AG10803 (cell line): ENCODE measurements around the gene ITGA3.

Experiments
- DNase-seq: peaks from one replicate; pipeline ENCODE4 v3.0.0; 2010; ENCODE audit warnings: low read depth
- H3K4me3 ChIP-seq: 2 replicates; pipeline ENCODE4 v1.5.1; 2011; ENCODE audit warnings: mild to moderate bottlenecking, low read length, control low read depth
- TF ChIP-seq, protein P1 (sequence below): conservative IDR thresholded peaks from 2 replicates; pipeline ENCODE4 v1.5.1; 2011; ENCODE audit warnings: mild to moderate bottlenecking, low read length, control low read depth, inconsistent platforms

The ITGA3 gene

DNA sequence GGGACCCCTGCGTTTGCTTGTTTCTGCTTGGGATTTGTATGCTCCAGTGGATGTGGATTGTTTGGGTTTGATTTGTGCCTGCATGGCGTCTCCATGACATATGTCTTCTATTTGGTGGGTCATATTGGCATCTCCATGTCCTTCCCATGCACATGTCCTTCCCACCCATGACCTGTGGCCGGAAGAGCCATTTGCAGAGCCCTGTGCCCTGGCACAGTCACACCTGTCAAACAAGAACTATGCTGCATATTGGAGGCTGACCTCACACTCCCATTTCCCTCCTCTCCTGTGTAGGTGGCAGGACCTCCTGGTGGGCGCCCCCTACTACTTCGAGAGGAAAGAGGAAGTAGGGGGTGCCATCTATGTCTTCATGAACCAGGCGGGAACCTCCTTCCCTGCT is 15.8 kb downstream of the ITGA3 start:
- H3K4me3 ChIP-seq, result no peak overlapping the region
- DNase-seq, result no peak
- TF ChIP-seq, protein P1, sequence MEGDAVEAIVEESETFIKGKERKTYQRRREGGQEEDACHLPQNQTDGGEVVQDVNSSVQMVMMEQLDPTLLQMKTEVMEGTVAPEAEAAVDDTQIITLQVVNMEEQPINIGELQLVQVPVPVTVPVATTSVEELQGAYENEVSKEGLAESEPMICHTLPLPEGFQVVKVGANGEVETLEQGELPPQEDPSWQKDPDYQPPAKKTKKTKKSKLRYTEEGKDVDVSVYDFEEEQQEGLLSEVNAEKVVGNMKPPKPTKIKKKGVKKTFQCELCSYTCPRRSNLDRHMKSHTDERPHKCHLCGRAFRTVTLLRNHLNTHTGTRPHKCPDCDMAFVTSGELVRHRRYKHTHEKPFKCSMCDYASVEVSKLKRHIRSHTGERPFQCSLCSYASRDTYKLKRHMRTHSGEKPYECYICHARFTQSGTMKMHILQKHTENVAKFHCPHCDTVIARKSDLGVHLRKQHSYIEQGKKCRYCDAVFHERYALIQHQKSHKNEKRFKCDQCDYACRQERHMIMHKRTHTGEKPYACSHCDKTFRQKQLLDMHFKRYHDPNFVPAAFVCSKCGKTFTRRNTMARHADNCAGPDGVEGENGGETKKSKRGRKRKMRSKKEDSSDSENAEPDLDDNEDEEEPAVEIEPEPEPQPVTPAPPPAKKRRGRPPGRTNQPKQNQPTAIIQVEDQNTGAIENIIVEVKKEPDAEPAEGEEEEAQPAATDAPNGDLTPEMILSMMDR, result no peak

DNA sequence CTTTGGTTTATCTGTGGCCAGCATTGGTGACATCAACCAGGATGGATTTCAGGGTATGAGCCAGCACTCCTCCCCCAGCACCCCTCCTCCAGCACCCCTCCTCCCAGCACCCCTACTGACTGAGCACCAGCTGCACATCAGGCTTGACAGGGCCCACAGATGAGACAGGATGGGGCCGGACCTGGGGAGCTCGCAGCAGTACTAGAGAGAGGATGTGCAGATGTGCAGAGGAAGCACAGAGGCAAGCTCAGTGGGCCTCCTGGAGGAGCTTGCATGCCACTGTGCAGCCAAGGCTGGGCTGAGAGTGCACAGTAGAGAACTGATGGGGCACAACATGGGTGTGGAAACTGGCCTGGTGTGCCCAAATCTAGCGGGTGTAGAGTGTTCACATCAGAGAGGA is 16.2 kb downstream of the ITGA3 start:
- no peak for DNase-seq
- TF ChIP-seq, protein P1, result no peak
- H3K4me3 ChIP-seq, result no peak overlapping the region

DNA sequence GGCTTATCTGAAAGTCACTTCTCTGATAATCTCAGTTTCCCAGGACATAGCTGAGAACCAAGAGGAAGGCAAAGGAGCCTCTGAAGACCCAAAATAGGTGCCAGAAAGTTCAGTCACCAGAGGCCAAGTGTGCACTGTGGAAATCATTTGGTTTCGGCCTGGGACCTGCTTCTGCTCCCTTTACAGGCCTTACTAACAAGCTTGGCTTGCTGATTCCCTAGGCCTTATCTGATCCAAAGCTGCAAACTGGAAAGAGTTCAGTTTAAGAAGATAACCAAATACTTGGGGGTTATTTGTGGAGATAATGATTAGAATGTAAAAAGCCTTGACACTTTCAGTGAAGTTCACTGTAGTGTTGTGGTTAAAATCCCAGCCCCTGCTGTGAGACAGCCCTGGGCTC is 17.0 kb downstream of the ITGA3 start:
- no peak overlapping the region for H3K4me3 ChIP-seq
- DNase-seq, result no peak
- TF ChIP-seq, protein P1, result no peak

DNA sequence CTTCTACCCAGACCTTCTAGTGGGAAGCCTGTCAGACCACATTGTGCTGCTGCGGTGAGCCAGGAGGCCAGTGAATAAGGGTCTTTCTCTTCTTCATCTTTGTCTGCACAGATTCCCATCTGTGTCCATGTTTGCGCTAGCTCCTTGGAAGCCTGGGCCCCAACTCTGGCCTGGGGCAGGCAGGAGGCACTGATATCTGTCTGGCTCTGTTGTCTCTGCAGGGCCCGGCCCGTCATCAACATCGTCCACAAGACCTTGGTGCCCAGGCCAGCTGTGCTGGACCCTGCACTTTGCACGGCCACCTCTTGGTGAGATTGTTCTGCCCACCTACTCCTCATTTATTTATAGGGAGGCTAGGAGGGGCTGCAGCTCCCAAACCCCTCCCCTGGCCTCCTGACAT is 18.3 kb downstream of the ITGA3 start:
- TF ChIP-seq, protein P1, result no peak
- H3K4me3 ChIP-seq, result no peak overlapping the region
- no peak for DNase-seq

DNA sequence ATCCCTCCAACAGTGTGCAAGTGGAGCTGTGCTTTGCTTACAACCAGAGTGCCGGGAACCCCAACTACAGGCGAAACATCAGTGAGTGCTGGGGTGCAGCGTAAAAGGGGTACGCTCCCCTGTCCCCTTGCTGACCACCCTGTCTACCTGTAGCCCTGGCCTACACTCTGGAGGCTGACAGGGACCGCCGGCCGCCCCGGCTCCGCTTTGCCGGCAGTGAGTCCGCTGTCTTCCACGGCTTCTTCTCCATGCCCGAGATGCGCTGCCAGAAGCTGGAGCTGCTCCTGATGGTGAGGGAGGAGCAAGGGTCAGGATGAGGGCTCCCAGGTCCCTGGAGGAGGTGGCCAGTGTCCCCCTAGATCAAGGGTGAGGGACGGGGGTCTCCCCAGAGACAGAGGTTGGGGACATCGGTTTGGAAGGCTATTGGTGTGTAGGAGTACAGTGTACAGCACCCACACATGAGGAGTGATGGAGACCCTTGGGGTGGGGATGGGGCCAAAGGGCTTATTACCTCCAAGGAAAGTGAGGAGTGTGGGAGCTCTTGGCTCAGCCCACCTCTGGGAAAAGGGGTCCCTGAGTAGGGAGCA is 19.6 kb downstream of the ITGA3 start:
- TF ChIP-seq, protein P1, result no peak
- DNase-seq, result no peak
- H3K4me3 ChIP-seq, result no peak overlapping the region

DNA sequence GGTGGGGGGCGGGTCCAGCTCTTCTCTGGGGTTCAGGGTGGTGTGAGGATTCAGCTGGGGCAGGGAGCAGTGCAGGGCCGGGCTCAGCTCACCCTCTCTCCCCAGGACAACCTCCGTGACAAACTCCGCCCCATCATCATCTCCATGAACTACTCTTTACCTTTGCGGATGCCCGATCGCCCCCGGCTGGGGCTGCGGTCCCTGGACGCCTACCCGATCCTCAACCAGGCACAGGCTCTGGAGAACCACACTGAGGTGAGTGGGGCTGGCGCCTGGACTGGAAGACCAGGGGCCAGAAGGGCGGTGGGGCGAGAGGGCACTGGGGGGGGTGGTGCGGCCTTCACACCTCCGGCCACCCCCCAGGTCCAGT is 20.3 kb downstream of the ITGA3 start:
- TF ChIP-seq, protein P1, result no peak
- no peak for DNase-seq
- no peak overlapping the region for H3K4me3 ChIP-seq

DNA sequence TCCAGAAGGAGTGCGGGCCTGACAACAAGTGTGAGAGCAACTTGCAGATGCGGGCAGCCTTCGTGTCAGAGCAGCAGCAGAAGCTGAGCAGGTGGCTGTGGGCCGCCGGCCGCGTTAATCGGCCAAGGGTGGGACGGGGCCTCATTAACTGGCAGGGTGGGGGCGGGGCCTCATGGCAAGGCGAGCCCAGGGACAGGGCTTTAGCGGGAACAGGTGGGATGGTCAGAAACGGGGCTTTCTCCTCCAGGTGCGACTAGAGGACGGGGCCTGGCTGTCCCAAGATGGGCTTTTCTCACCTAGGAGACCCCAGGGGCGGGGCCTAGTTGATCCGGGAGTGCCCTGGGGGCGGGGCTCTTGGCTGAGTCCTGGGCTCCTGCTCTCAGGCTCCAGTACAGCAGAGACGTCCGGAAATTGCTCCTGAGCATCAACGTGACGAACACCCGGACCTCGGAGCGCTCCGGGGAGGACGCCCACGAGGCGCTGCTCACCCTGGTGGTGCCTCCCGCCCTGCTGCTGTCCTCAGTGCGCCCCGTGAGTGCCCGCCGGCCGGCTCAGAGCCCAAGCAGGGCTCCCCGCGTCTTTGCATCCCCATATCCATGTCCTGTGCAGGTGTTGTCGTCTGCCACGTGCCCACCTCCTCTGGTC is 20.8 kb downstream of the ITGA3 start:
- no peak overlapping the region for H3K4me3 ChIP-seq
- no peak for DNase-seq
- TF ChIP-seq, protein P1, result no peak
